SK-N-SH treated with all-trans-retinoic acid at 6 μM for 48 hours (cell line): ENCODE results near the gene MTUS2.

Source experiments
- RARB ChIP-seq: fragments of 250-450 bp; sonication (Bioruptor Pico); IDR thresholded peaks from 2 replicates; pipeline ENCODE4 v1.8.0; 2021; ENCODE audit warnings: mild to moderate bottlenecking, moderate library complexity
- TOX ChIP-seq: fragments of 250-450 bp; sonication (Bioruptor Pico); IDR thresholded peaks from 2 replicates; pipeline ENCODE4 v1.8.0; 2021; ENCODE audit warnings: mild to moderate bottlenecking, moderate library complexity, borderline replicate concordance
- ZC3H10 ChIP-seq: fragments of 250-450 bp; sonication (Bioruptor Pico); IDR thresholded peaks from 2 replicates; pipeline ENCODE4 v1.5.1; 2021; ENCODE audit warnings: mild to moderate bottlenecking, moderate library complexity
- ZFP3 ChIP-seq: fragments of 250-450 bp; sonication (Bioruptor Pico); IDR thresholded peaks from 2 replicates; pipeline ENCODE4 v1.5.0; 2020; ENCODE audit warnings: mild to moderate bottlenecking, moderate library complexity
- TF ChIP-seq, protein P1 (sequence below): fragments of 250-450 bp; sonication (Bioruptor Pico); IDR thresholded peaks from 2 replicates; pipeline ENCODE4 v1.8.0; 2020; ENCODE audit warnings: mild to moderate bottlenecking, moderate library complexity, borderline replicate concordance

DNA sequence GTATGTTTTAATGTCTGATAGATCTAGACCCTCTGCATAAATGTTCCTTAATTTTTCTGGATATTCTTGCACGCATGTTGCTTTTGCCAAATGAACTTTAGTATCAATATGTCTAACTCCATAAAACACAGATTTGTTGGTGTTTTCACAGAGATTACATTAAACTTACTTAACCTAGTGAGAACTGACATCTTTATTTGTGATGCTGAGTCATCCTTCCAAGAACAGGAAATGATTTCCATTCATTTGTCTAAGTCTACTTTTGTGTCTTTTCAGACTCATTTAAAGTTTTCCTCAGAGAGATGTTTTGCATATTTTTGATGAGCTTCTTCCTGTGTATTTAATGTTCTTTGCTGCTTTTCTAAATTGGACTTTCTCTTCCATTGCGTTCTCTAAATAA, 591.3 kb downstream of the MTUS2 start:
- TF ChIP-seq ZC3H10 (no peak), RARB (CRISPR knock-in tag) (no peak), ZFP3 (CRISPR knock-in tag) (no peak), TOX (no peak)
- TF ChIP-seq, protein P1, sequence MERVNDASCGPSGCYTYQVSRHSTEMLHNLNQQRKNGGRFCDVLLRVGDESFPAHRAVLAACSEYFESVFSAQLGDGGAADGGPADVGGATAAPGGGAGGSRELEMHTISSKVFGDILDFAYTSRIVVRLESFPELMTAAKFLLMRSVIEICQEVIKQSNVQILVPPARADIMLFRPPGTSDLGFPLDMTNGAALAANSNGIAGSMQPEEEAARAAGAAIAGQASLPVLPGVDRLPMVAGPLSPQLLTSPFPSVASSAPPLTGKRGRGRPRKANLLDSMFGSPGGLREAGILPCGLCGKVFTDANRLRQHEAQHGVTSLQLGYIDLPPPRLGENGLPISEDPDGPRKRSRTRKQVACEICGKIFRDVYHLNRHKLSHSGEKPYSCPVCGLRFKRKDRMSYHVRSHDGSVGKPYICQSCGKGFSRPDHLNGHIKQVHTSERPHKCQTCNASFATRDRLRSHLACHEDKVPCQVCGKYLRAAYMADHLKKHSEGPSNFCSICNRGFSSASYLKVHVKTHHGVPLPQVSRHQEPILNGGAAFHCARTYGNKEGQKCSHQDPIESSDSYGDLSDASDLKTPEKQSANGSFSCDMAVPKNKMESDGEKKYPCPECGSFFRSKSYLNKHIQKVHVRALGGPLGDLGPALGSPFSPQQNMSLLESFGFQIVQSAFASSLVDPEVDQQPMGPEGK (CRISPR knock-in tag): no peak
